Activated CD4-positive, alpha-beta T cell treated with anti-CD3 and anti-CD28 coated beads for 1 hour (primary cell): ENCODE measurements around the gene FEM1C.
"Not testable (repeated sequence)": the region's sequence is repeated elsewhere in the genome, so short reads cannot be mapped to it uniquely, and the experiment has no call there.

Experiments used
- DNase-seq: peaks from one replicate; pipeline ENCODE4 v3.0.0-alpha.2; 2020

FEM1C gene

GRCh38 chr5:115511632-115512031 lies 32.9 kb downstream of the FEM1C start:
- DNase-seq = no peak

GRCh38 chr5:115510145-115510645 lies 34.4 kb downstream of the FEM1C start:
- no peak for DNase-seq

GRCh38 chr5:115509547-115509946 lies 35.0 kb downstream of the FEM1C start:
- no peak for DNase-seq

- DNase-seq = no peak
Measured at GRCh38 chr5:115507681-115508080, 36.9 kb downstream of the FEM1C start.

DNA sequence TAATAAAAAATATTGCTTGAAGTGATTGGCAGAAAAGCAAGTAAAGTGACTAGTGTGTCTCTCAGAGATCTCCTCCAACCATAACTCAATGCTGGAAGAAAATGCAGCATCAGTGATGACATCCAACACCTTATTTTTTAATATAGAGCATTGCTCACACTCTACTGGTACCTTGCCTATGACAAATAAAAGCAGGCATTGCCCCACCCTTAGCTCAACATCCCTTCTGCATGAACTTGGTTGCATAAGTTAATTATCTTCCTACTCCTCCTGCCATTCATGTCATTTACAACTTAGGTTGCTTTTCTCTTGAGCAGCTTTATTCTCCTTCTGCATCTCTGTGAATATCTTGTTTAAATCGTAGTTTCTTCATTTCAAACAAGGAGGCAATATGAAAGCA lies 41.2 kb downstream of the FEM1C start:
- no peak for DNase-seq

GRCh38 chr5:115501464-115502210 lies 42.9 kb downstream of the FEM1C start:
- DNase-seq = no peak

GRCh38 chr5:115500225-115500624 lies 44.4 kb downstream of the FEM1C start:
- DNase-seq = no peak

- DNase-seq = no peak
Measured at GRCh38 chr5:115496936-115497576, 47.5 kb downstream of the FEM1C start.

DNA sequence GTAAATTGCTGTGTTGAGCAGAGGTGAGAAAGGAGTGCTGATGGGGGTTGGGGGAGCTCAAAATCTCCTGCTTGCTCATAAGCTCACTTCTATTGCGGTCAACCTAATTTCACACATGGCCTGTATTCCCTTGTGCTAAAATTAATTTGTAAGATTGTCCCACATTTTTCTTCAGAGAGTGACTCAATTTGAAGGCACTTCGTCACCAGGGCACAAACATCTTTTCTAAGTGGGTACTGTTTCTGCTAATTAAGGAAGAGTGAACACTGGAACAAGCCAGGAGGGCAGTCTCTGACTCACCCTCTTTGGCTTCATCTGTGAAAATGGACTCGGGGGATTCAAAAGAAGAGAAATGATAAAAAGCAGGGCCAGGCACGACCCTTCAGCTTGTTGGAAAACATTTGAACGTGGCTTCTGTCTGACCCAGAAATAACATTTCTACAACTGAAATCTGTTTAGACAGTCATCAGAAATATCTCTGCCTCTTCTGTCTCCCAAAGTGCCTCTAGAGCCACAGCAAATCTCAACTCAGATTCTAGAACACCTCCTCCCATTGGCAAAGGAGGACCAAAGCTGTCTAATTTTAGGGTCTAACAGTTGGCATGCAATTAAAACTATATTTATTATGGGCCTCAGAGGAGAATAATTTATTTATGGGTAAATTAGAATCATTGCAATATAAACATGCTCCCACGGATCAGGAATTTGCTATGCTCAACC lies 49.8 kb downstream of the FEM1C start:
- no peak for DNase-seq

GRCh38 chr5:115490596-115490995 lies 54.0 kb downstream of the FEM1C start:
- no peak for DNase-seq

DNA sequence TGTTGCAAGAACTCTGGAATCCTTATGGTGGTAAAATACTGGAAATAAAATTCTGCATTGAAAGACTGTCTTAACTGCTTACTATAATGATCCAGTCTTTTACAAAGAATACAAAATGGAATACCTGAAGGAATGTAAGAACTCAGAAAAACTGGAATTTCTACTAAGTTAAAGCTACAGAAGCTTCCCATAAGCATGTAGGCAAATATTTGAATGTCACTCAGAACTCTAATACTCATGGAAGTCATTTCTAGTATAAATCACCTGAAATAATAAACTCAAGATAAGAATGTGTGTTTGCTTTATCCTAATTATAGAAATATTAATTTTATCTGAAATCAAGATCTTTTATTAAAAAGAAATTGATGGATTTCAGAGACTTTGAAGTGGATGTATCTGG lies 54.8 kb downstream of the FEM1C start:
- no peak for DNase-seq

- no peak for DNase-seq
Measured at GRCh38 chr5:115487756-115488155, 56.8 kb downstream of the FEM1C start.

GRCh38 chr5:115487168-115487567 lies 57.4 kb downstream of the FEM1C start:
- no peak for DNase-seq

- DNase-seq = no peak
Measured at GRCh38 chr5:115486728-115487127, 57.8 kb downstream of the FEM1C start.

DNA sequence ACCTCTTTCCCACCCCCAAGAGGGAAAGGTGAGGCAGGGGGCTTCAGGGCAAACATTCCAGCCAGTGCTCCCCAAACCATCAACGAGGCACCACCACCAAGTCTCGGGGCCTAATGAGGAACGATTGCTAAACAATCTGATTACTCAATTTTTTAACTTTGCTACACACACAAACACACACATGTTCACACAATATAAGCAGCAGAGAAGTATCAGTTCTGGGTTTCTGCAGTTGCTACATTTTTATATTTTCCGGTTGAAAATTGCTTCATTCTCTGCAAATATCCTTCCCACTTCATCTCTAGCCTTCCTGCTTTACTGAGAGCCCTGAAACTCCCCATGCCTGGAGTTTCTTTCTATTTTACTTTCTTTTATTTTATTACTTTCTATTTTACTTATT lies 60.2 kb downstream of the FEM1C start:
- DNase-seq = no peak

DNA sequence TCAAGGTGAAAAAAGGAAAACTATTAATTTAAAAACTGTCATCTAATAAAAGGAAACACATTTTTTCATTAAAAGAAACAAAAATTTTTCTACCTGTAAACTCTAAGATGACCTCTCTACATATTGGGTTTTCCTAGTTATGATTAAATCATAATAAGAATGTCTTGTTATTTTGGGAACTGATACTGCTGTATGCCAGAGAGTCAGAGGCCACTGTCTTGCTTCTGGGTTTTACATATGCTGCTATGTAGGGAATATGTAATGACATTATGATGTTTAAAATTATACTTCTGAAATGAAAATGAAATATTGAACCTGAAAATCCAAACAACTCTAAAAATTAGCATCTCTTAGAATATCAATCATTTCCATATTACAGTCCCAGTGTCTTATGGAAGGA lies 63.7 kb downstream of the FEM1C start:
- DNase-seq = no peak

DNA sequence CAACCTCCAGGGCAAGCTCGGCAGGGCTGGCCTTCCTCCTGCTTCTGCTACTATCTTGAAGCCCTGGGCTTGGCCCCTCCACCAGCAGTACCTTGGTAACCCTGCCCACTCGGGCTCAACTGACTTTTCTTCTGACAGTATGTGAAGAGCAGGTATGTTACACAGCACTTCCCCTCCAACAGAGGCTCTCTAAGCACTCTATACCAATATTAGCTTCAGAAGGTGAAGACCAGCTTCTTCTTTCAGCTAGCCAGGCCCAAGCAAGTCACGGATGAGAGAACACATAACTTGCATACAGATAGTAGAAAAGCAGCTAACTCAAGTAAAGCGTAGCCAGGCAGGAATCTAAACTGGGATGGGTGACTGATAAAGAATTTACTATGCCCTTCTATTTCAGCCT lies 64.3 kb downstream of the FEM1C start:
- no peak for DNase-seq

GRCh38 chr5:115479166-115479873 lies 65.3 kb downstream of the FEM1C start:
- not testable (repeated sequence) for DNase-seq

- DNase-seq = no peak
Measured at GRCh38 chr5:115478281-115478680, 66.3 kb downstream of the FEM1C start.

DNA sequence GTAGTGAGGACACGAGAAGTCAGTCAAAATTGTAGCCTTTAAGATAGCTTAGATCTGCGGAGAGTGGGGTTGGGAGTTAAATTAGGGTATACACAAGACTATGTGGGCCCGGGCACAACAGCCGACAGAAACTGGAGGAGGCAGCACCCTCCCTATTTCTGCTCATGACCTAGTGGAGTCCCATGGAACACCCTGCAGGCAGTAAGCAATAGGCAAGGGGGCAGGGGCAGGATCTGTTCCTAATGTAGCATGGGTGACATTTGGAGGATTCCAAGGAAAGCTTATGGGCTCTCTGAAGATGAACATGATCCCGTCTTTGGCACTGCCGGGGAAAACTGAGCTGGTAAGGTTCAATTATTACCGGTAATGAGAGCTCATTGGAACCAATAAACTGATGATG lies 67.0 kb downstream of the FEM1C start:
- no peak for DNase-seq

DNA sequence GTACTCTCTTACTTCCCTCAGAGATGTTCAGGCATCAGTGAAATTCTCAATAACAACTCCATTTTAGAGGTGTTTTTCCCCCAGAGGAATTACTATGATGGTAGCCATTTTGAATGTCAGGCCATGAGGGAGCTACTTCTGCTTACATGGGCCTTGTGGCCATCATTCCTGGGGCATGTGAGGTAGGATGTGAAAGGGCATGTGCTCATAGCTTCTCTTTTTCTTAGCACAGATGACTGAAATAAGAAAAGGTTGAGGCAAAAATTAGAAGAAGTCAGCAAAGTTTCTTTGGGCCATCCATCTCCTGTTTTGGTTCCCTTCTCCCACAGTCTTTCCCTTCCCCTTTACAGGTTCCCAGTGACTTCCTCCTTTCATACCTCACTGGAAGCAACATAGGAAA lies 68.8 kb downstream of the FEM1C start:
- no peak for DNase-seq

DNA sequence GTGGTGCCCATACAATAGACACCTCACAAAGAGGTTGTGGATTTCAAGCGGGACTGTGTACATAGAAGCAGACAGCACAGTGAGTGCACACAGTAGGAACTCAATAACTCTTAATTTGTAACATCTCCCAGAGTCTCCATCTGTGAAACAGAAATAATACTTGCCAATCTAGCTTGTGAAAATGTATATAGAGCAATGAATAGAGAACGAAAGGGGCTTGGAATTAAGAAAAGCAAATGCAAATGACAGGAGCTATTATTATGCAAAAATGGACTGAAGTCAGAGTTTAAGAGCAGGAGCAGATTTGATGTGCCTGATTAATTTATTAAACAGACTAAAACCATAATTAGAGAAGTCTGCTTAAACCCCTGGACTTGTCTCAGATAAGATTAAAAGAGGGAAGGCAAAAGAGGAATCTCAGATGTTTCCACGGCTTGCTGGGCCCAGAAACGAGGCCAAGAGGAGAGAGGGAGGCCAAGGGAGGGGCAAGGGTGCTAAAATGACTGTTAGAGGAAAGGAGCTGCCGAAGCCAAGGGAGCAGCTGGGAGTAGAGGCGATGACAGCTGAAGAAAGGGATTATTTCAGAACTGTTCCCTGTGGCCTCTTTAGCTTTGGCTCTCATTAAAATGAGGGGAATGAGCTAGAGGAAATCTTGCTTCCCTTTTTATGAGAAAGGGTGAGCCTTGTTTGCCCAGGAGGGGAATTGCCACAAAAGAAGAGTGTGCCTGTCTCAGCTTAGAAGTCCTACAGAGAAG lies 72.1 kb downstream of the FEM1C start:
- no peak for DNase-seq
